ENCODE data around the gene ELOVL1.

The ELOVL1 gene

DNA sequence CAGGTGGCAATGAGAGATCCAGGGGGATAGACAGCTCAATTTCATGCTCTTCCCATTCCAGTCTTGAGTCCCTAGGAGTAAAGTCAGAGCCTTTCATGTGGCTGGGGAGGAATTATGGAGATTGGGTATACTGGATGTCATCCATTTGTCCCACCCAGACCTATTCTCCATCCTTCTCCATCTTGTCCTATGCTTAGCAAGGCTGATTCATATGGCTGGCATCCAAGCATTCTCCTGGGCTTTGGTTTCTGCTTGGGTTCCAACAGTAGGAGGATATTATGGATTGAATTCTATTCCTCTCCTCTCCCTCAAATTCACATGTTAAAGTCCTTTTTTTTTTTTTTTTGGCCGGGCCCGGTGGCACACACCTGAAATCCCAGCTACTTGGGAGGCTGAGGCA lies 12.9 kb downstream of the ELOVL1 start:
- DNase-seq (ENCODE audit: low read depth), result no peak

DNA sequence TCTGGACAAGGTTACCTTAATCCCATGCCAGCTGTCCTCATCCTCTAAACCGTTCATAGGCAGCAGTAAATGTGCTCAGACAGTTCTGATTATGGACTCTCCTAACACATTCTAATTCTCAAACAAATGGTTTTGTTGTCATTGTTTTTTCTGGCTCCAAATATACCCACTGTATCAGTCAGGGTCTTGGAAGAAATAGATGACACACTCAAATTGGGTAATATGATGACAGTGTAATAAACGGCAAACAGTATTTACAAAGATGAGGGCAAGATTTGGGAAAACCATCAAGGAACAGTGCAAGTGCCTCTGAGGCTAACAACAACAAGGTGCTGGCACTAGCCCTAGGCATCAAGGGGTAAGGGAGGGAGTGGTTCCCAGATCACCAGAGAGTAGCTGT lies 13.3 kb downstream of the ELOVL1 start:
- DNase-seq (ENCODE audit: low read depth), result no peak

DNA sequence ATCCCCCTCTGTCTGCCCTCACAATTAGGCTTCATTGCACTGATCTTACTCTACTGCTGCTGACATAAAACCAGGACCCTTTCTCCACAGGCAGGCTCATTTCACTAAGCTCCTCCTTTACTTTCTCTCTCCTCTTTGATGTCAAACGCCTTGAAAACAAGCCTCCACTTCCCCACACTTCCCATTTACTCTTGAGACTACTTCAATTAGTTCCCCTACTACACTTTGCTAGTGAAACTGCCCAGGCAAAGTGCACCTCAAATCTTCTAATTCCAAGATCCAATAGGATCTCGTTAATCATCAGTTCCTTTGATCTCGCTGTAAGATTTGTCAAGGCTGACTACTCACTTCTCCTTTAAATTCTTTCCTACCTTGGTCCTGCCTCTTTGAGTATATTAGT lies 14.9 kb downstream of the ELOVL1 start:
- DNase-seq (ENCODE audit: low read depth), result no peak

DNA sequence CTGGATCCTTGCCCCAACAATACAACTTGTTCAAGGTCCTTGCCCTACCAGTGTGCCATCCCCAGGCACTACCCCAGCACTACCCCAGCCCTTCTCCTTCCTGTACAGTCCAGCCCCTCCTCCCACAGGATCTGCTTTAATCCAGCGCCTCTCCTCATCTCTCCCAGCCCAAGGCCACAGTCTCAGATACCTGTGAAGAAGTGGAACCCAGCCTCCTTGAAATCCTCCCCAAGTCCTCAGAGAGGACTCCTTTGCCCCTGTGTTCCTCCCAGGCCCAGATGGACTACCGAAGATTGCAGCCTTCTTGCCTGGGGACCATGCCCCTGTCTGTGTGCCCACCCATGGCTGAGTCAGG lies 15.5 kb downstream of the ELOVL1 start:
- DNase-seq (ENCODE audit: low read depth), result no peak

DNA sequence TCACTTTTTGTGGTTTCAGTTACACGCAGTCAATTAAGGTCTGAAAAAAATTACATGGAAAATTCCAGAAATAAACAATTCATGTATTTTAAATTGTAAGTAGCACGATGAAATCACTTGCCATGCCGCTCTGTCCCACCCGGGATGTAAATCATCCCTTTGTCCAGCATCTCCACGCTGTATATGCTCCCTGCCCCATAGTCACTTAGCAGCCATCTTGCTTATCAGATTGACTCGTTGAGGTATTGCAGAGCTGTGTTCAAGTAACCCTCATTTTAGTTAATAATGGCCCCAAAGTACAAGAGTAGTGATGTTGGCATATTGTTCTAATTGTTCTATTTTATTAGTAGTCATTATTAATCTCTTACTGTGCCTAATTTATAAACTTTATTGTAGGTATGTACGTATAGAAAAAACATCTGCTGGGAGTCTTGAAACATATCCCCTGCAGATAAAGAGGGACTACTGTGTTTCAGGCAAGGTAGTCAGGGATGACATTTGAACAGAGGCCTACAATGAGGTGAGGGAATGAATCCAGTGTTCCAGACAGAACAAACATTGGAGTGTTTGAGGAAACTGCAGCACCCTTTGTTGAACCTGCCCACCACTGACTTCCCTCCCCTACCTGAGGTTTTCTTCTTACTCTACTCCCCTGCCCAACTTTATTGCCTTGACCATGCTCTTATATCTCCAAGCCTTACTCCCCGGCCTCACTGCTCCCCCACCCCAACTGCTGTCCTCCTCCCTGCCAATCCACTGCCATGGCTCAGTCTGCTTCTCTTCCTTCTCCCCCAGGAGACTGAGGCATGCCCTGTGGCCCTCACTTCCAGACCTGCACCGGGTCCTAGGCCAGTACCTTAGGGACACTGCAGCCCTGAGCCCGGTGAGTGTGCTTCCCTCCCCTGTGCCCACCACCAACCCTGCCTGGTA lies 16.1 kb downstream of the ELOVL1 start:
- DNase-seq (ENCODE audit: low read depth), result no peak

DNA sequence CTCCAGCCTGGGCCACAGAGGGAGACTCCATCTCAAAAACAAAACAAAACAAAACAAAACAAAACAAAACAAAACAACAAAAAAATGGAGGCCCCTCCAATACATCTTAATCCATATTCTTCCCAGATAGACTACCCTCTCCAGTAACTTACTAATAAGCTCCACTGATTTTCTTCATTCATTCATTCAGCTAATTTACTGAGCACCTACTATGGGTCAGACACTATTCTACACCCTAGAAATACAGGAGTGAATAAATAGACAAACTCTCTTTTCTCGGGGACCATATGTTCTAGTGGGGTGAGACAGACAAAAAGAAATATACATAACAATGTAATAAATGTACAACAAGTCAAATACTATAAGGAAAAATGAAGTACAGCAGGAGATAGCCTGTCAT lies 16.8 kb downstream of the ELOVL1 start:
- no peak for DNase-seq (ENCODE audit: low read depth)

DNA sequence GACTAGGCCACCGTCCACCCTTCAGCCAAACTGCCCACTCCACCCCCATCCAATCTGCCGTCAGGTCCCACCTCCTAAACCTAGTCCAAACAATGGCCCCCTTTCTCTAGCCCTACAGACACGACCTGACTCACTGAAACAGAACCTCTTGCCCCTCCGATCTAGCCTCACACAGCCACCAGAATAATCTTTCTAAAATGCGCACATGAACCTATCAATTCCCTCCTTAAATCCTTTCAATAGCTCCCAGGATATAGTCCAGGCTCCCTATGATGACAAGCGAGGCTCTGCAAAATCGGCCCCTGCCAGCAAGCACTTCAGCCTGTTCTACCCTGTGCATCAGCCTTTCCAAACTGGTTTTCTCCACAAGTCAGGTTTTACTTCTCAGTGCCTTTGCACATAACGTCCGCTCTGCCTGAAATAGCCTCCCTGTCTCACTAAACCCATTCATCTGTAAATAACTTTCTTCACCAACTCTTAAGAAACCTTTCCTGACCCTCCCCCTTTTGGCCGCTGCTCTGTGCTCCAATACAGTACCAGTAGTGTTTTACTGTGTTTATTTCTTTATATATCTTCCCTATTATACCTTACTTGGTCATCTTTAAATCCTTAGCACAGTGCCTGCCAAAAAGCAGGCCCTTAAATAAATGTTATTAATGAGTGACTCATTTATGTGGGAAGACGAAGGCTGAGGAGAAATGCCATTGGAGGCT lies 18.1 kb downstream of the ELOVL1 start:
- DNase-seq (ENCODE audit: low read depth), result no peak

DNA sequence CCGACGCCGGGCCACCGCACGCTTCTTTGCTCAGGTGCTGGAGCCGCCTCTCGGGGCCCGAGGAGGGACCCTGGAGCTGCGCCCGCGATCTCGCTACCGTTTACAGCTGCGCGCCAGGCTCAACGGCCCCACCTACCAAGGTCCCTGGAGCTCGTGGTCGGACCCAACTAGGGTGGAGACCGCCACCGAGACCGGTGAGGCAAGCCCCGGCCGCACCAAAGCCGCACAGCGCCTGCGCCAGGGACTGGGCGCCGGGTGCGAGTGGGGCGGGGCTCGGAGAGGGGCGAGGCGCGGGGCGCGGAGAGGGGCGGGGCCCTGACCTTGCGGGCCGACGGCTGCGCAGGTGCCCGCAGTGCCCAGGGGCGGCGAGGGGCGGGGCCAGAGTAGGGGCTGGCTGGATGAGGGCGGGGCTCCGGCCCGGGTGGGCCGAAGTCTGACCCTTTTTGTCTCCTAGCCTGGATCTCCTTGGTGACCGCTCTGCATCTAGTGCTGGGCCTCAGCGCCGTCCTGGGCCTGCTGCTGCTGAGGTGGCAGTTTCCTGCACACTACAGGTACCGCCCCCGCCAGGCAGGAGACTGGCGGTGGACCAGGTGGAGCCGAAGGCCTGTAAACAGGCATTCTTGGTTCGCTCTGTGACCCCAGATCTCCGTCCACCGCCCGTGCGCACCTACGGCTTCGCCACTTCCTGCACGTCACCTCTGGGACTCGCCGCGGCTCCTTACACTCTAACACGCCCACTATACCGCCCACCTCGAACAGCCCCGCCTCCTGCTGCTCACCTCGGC lies 18.8 kb downstream of the ELOVL1 start:
- peak; percentile 38 for DNase-seq (ENCODE audit: low read depth)

DNA sequence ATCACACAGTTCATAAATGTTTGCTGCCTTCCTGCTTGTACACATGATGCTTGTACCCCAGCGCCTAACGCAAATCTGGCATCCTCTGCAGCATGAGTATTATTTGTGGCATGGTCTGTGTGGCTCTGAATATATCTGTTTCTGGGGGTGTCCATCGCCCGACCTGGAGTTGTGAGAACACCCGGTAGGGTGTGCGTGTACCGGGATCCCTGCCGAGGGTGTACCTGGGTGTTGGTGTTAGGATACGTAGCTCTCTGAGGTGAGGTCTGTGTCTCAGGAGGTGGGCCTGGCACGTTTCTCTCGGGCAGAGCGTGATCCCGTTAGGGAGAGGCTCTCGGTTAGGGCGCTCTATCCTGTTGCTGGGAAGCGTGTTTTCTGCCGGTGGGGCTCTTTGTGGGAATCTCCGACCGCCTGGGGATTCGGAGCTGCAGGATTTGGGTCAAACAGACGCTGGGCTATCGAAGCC lies 19.4 kb downstream of the ELOVL1 start:
- DNase-seq (ENCODE audit: low read depth), result no peak

DNA sequence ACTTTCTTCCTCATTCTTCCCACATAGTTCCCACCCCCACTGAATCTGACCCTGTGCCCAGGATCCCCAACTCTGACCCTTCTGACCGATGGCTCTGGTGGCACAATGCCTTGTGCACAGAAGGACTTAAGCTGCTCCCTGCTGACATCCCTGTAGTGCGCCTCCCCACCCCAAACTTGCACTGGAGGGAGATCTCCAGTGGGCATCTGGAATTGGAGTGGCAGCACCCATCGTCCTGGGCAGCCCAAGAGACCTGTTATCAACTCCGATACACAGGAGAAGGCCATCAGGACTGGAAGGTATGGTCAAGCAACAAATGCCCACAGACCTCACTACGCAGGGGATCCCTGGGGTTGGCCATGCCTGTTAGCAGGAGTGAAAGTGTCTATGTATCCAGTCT lies 21.2 kb downstream of the ELOVL1 start:
- DNase-seq (ENCODE audit: low read depth), result no peak

DNA sequence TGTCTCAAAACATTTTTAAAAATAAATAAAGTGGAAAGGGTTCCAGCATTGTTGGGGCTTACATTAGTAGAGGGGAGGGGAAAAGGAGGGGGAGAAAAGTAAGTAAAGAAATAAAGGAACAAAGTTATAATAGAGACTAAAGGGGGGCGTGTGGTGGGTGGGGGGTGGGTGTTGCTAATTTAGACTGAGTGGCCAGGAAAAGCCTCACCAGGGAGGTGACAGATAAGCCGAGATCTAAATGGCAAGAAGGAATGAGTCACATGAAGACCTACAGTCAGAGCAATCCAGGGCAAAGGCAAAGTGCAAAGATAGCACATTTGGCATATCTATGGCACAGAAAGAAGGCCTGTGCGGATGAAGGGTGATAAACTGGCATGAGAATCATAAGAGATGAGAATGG lies 22.7 kb downstream of the ELOVL1 start:
- DNase-seq (ENCODE audit: low read depth), result no peak

DNA sequence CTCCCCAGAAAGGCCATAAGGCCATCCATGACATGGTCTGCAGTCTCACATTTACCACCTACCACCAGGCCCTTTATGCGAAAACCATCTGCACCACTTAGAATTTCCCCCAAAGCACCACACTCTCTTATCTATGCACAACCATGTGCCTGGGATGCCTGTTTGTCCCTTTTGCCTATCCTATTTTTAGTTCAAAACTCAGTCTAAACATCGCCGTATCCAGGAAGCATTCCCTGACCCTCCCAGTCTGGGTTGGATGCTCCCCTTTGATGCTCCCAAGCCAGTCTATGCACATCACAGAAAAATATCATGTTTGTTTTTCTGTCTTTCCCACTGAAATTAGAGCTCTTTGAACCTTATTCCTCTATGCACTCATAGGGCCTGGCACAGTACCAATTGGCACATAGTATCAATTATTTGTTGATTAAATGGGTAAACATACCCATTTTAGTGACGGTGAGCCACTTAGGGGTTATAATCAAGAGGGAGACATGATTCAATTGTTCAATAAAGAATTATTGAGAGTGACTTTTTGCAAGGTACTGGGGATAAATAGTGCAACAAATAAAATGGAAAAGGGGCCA lies 23.5 kb downstream of the ELOVL1 start:
- no peak for DNase-seq (ENCODE audit: low read depth)

DNA sequence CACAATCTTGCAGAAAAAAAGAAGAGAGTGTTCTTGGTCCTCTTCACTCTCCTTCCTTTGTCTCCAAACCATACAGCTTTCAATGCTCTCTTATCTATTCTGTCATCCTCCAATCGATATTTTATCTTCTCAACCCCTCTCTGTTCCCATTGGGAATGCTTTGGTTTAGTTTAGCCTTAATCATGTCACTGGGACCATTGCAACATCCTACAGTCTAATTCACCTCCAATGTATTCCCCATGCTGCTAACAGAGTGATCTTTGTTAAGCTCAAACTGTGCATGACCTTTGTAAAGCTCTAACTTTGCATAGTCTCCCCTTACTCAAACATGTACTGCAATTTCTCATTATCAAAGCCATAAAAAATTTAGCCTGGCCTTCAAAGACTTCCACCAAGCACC lies 27.3 kb downstream of the ELOVL1 start:
- DNase-seq (ENCODE audit: low read depth), result no peak

DNA sequence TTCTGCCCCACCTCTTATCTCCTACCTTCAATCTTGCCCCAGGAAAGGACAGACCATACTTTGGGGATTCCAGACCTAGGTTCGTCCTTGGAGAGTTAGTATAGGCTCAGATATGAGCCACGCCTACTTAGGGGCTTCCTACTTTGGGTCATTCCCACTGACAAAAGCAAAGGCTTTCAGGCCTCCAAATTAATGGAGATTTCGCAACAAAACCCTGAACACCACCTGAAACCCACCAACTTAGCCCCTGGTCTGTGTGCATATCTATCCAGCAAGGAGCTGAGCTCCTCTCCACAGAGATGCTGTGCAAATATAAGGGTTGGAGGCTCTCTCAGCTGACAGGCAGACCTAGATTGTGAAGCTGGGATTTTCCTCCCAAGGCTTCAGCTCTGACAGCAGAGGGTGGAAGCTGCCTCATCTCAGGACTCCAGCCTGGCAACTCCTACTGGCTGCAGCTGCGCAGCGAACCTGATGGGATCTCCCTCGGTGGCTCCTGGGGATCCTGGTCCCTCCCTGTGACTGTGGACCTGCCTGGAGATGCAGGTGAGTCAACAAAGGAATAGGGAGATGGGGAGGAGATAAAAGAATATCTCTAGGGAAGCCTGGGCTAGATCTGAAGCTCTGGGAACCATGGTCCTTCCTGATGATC lies 28.1 kb downstream of the ELOVL1 start:
- no peak for DNase-seq (ENCODE audit: low read depth)

DNA sequence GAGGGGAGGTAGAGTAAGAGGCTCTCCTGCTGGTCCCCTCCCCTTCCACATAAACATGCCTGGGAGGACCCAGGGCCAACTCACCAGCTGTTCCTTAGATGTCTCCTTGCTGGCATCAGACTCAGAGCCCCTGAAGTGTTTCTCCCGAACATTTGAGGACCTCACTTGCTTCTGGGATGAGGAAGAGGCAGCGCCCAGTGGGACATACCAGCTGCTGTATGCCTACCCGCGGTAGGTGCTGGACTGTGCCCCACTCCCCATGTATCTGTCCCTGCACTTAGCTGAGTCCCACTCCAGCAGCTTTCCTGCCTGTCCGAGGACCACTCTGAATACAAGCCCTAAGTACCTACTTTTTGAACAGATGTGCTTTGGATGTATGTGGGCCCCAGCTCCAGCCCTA lies 29.8 kb downstream of the ELOVL1 start:
- DNase-seq (ENCODE audit: low read depth), result no peak

DNA sequence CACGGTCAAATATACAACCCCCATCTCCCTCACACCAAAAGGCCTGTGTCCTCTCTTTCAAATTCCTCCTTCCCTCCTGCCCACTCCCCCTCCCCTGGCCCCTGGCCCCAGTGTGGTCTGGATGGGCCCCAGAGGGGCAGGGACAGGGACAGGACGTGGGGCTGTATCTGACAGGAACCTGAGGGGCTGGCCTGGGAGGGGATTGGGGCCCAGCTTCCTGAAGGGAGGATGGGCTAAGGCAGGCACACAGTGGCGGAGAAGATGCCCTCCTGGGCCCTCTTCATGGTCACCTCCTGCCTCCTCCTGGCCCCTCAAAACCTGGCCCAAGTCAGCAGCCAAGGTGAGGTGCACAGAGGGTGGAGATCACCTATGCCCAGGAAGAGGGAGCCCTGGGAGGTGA lies 30.2 kb downstream of the ELOVL1 start, which contains the start of gene MPL:
TSS of gene MPL (plus strand) at position 231 of the 400 bp plus-strand sequence. CDS start at position 262, 31 bp downstream.
- no peak for DNase-seq (ENCODE audit: low read depth)

DNA sequence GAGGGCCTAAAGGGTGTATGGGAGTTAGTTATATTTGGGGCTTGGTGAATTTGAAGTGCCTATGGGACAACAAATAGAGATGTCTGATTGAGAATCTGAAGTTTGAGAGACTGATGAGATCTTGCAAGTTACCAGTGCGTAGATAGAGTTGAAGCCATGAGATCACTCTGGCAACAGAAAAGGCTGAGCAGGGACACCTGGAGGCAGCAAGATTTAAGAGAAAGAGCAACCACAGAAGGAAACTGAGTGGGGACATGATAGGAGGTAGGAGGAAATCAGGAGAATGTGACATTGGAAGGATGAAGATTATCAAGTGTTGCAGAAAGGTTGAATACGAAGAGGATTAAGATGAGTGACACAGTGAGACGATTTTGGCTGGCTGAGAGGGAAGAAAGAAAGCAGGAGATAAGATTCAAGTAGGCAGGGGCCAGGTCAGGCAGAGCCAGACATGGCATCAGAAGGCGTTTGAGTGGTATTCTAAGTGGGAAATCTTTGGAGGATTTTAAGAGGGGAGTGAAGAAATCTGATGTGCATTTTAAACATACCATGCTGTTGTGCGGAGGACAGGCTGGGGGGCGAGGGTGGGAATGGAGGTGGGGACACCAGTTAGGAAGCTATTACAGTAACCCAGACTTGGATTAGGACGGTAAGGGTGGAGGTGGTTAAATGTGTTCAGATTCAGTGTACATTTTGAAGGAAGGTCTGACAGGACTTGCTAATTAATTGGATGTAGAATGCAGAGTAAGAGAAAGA lies 33.2 kb downstream of the ELOVL1 start:
- no peak for DNase-seq (ENCODE audit: low read depth)

DNA sequence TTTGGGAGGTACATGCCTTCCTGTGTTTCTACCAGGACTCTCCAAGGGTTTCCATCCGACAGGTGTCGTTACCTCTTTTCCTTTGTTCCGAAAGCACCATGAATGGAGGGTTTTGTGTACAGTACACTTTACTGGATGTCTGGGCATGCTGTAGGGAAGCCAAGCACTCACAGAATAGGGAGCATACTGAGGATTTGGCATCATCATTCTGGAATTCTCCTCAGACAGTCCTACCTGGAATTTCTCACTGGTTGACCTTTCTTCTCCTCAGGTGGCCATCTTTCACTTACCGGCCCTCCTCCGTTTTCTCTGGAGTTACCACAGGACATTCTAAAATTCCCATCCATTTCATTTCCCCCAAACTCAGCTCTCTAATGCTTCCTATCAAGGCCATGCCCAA lies 36.1 kb downstream of the ELOVL1 start:
- no peak for DNase-seq (ENCODE audit: low read depth)

DNA sequence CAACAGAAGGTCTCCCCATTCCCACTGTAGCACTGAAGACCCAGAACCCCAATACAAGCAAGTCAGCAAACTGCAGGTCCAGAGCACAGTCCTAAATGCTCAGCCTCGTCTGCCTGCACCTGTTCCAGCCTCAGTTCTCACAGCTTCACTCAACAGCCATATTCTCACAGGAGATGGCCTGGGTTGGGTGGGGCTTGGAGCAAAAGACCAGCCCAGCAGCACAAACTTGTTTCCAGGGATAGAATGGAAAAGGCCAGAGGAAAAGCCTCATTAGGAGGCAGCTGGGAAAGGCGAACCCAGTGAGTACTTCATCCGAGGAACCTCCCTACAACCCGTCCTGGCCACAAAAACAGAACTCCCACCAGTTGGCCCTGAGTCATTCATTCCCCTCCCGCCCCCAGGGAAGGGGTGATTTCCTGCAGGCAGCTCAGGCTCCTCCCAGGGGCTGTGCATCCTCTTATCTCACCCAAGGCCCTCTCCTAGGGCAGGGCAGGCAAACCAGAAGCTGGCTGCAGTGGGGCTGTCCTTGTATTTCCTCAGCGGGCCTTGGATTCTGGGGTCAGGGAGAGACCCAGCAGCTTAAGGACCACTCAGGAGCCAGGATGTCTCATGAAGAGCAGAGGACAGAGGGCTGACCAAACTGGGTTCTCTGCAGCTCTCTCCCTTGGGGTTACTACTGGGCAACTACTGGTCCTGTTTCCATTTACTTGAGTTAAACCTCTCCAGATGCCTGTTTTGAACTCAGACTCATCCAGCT lies 37.6 kb downstream of the ELOVL1 start:
- peak; percentile 32 for DNase-seq (ENCODE audit: low read depth)
